C1 segment of cervical spinal cord (tissue), 14 donors: Measurements from ENCODE around the gene MTIF3.
"Not testable (repeated sequence)": the region's sequence is repeated elsewhere in the genome, so short reads cannot be mapped to it uniquely, and the experiment has no call there.

ENCODE experiments used
- DNase-seq, 14 donors: peaks; one replicate each; lab custom pipeline; 2025; lab: John Stamatoyannopoulos, UW

The MTIF3 gene

DNA sequence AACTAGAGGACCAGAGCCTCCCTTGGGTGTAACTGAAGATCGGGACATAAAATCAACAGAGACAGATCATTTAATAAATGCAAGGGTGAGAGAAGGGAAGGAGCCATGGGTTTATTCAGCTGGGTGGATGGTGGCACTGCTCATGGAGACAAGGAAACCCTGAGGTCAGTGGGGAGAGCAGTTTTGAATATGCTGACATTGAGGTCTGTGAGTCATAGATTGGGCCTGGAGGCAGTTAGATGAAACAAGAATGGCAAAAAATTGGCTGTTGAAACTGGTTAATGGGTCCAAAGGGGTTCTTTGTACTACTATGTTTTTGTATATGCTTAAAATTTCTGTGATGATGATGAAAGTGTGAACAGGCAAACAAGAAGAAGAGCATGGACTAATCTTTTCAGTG, 31.0 kb downstream of the MTIF3 start:
- no peak for DNase-seq

DNA sequence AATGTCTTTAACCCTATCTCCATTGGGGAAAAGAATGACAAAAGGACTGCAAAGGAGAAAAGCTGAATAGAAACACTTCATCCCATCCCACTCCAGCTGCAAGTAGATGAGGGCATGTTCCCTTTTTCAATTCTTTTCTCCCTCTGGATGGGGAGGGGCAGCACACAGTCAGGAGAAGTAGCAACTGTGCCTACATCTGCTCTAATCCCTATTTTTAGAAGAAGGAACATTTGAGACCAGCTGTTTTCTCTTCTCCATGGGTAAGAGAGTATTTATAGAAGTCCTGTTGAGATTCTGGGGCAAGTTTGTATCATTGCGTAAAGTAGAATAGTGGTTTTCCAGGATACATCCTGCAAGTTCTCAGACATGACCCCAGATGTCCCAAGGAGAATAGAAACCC, 35.2 kb downstream of the MTIF3 start:
- no peak for DNase-seq

DNA sequence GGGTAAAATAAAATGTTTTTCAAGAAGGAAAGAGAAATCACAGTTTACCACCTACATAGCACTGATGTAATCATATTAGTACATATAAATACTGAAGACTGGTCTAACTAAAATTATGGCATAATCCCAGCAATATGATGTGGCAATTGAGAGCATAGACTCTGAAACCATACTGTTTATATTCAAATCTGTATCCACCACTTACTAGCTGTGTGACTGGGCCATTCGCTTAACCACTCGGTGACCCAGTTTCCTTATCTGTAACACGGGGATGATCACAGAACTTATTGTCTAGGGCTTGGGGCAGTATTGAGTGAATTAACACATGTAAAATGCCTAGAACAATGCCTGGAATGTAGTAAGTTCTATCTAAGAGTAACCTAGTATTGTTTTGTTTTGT, 39.0 kb downstream of the MTIF3 start:
- no peak for DNase-seq

DNA sequence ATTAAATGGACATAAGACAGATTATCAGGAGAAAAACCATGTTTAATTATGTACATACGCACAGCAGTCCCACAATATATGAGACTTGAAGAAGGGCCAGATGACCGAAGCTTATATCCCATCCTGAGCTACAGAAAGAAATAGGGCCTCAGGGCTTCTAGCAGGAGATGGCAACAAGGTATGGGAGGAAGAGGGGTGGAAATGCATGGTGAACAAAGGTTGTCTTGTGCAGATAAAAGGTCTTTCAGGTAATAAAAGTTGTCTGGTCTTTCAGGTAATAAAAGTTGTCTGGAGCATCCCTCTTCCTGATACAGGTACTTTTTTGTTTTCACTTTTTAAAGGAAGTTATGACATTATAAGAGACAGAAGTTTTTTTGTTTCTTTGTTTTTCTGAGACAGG, 41.4 kb downstream of the MTIF3 start:
- DNase-seq: no peak

DNA sequence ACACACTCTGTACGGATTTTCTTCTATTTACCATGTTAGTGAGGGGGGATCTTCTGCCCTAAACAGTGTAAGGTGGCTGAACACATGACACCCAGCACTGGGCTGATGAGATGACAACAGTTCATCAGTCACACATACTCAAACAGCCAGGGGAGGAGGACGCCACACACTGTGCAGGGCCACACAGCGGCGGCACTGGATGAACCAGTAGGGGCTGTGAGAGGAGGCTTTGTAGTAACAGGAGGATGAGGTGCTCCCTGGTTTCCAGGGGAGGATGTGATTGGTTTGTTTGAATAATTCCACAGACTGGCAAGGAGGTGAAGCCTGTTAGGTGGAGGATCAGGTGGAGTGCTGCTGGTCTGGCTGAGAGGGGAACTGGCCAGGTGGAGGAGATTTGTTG, 42.3 kb downstream of the MTIF3 start:
- no peak for DNase-seq

DNA sequence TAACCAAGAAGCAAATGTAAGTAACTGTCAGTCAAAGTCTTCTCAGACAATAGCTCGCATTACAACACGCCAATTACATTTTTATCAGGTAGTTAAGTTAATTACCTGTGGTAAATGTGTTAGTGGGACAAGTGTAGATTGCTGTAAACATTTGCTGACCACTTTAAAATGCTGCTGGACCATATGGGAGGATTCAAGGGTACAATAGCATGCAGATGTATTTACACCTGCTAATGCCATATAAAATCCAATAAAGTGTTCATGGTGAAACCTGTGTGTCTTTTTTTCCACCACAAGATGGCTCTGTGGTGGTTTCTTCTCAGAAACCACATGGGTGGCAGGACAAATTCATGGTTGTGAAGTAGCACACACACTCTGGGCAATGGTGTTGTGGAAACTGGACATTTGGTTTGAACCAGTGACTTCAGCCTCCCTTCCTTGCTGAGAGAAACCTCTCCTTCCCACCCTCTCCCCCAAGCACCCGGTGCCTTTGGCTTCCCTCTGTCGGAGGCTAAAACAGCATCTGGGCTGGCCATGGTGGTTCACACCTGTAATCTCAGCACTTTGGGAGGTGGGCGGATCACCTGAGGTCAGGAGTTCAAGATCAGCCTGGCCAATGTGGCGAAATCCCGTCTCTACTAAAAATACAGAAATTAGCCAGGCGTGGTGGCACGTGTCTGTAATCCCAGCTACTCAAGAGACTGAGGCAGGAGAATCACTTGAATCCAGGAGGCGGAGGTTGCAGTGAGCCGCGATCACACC, 44.0 kb downstream of the MTIF3 start:
- no peak for DNase-seq

DNA sequence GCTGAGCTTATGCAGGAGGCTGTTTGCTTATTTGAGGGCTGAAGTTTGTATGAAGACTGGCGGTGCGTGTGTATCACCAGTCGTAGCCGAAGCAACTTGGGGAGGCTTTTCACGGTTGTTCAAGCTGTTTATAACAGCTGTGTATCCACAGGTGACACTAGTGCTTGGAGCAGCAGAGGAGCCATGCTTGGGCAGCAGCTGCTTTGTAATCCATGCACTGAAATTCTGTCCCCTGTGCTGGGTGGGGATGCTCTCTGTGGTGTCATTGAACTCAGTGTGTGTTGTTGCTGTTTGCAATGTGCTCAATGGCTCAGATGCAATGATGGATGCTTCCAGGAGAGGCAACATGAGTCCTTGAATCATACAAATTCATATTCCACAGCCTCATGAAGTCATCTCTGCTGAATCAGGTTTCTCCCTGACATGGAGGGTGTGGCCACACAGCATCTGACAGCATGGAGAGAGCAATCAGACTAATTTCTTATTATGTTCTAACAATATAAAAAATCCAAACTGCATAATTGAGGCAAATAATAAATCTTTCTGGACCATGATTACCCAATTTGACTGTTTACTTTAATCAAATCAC, 44.7 kb downstream of the MTIF3 start:
- DNase-seq: no peak

DNA sequence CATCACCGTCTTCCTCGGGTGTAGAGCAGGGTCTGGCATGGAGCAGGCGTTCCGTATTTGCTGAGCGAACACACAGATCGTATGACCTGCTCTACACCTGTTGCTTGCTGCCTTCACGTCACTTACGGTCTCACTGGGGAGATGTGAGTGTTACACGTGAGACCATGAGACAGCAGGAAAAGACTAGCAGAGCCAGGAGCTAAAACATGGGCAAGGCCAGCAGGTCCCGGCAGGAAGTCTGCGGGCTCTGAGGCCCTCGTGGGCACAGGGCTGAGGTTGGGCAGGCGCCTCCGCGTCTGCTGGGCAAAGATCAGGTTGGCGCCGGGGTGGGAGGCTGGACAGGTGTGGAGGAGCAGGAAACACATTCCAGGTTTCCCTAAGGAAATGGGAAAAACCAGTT, 45.7 kb downstream of the MTIF3 start:
- no peak for DNase-seq

DNA sequence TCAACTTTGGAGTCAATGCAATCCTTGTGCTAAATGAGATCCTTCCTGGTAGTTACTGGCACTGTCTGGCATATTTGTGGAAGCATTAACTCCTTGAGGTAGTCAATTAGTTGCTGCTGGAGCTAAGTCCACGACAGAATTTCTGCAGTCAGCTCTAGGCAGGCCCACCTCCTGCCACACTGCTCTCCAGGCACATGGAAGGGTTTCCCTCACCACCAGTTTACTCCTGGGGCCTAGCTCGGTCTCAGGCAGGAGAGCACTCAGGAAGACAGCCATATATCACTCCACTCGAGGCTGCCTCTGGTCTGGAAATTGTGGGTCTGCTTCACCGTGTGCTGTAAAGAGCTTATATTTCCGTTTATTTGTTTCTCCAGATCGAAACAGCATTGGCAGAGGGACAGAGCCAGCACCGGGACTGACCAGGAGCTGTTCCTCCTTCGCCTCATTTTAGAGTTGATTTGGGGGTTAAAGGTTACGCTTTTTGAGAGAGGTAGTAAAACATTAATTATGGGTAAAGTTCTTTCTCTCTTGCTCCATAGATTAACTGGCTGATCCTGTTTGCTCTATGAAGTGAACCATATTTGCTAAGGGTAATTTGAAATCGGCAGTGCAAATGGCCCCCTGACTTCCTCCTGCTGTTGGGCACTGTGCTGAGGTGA, 46.5 kb downstream of the MTIF3 start:
- no peak for DNase-seq

DNA sequence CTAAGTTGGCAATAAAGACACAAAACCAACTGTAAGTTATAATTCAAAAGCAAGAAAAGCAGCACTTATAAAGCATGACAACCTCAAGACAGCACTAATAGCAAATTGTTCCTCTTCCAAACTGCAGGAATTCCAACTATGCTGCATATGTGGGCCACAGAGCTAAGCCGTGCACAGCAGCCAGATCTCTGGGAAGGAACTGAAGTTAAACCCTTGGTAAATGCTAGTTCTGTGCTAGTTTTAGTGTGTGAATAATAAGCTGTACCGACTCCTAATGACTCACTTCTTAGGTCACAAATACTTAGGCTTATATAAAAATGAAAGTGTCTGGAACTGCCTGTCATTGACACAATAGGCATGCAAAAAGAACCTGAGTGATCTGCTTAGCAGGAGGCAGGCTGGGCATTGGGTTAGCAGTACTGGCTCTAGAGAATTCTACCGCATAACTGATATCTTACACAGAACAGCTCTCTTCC, 47.1 kb downstream of the MTIF3 start:
- no peak for DNase-seq

DNA sequence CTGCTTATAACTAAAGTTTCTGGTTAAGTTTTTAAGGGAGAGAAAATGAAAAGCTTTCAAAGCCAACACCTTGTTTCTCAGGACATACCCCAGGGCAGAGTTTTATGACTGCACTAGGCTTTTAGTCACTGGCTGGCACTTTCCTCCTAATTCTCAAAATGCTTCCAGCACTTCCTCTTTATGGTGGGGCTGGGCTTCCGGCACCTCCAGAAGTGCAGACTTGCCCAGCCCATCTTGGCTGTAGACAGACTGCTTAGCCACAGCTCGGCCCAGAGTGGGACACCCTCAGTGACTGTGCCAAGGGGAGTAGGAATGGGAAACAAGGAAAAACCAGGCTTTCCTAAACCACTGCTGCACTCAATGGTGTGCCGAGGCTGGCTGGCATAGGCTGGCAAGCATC, 49.2 kb downstream of the MTIF3 start:
- peak in 4 of 14 donors; percentile 2 to 13 (median 4) for DNase-seq

DNA sequence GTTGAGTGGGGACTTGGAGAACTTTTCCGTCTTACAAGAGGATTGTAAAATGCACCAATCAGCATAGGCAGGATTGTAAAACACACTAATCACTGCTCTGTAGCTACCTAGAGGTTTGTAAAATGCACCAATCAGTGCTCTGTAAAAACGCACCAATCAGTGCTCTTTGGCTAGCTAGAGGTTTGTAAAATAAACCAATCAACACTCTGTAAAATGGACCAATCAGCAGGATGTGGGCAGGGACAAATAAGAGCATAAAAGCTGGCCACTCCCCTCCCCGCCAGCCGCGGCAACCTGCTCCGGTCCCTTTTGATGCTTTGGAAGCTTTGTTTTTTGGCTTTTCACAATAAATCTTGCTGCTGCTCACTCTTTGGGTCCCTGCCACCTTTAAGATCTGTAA, 50.0 kb downstream of the MTIF3 start:
- not testable (repeated sequence) for DNase-seq

DNA sequence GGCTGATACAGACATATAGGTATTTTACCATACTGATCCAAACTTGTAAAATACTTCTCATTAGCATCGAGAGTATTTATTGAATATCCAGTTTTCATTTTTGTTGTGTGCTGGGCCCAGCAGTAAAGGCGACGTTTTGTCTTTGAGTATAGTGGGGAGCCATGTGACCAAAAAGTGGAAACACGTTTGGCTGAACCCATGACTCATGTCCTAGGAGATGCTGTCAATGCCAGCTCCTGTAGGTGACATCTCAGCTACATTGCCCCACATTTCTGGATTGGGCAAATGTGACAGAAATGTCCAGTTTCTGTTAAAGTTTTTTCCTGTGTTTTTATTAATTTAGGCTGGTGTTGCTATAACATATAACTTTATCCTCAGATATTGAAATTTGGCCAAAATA, 52.0 kb downstream of the MTIF3 start:
- no peak for DNase-seq

DNA sequence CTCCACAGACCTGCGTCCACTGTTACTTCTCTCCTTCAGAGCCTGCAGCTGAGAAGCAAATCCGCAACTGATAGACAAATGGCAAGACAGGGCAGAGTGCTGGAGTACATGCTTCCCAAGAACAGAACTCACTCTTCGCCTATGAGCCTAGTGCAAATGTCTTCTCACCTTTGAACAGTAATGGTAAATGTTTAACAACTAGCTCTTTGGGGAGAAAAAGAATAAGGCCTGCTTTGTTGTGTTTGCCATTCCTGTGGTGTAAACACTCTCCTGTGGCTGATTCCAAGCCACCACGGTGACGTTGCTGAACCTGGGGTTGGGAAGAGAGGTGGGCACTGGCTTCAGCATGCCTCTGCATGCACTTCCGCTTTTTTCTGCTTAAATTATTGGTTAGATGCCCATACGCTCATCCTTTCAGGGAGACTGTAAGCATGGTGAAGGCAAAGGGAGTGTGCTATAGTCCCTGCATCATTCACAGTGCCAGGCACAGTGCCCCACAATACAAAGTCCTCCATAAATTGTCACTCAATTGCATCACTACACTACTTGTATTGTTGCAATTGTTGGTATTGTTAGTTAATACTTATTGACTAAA, 54.0 kb downstream of the MTIF3 start:
- DNase-seq: no peak

DNA sequence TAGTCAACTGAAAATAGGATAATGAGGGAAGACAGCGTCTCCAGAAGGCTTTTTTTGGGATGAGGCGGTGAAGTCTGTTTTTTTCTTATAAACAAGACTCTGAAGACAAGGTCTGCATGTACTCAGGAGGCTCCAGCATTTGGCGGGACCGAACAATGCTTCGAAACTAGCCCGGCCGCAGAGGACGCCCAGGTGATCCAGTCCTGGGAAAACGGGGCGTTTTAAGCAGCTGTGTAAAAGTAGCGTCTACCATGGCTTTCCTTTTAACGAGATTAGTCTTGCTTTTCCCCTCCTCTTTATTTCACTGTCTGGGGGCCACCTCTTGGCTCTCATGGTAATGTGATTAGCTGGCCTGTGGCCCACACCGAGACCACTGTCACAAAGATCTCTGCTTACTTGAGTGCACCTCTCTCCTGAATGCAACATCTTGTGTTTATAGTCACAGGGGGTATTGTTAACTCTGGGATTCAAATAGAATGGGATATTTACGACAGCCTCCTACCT, 55.3 kb downstream of the MTIF3 start:
- no peak for DNase-seq

DNA sequence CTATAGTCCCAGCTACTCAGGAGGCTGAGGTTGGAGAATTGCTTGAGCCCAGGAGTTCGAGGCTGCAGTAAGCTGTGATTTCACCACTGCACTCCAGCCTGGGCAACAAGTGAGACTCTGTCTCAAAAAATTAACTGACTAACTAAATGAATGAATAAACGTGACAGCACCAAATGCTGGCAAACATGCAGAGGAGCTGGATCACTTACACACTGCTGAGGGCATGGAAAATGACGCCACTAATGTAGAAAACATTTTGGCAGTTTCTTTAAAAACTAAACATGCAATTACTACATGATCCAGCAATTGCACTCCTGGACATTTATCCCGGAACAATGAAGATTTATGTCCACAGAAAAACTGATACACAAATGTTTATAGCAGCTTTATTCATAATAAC, 57.3 kb downstream of the MTIF3 start:
- no peak for DNase-seq

DNA sequence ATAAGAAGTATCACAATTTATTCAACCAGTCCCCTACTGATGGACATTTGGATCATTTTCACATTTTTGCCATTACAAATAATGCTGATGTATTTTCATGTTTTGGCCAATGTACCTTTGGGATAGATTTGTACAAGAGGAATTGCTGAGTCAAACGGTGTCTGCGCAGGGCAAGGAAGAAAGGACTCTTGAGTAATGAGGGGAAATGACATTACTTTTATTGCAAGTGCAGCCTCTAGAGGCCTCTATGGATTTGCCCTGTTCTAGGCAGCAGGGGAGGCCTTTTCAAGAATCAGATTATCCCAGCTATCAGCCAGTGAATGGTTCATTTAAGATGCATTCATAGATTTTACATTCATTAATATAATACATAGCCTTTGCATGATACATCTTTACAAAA, 58.9 kb downstream of the MTIF3 start:
- DNase-seq: no peak

DNA sequence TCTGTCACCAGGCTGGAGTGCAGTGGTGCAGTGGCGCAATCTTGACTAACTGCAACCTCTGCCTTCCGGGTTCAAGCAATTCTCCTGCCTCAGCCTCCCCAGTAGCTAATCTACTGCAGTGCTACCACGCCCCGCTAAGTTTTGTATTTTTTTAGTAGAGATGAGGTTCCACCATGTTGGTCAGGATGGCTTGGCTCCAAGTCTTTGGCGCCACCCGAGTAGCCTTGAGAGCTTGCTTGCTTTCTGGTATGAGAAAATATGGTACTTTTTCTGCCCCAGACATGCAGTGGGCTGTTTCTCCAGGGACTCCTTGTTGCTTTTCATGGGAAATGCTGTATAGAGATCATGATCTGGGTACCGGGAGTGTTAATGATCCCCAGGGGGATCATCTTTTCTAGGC, 60.5 kb downstream of the MTIF3 start:
- no peak for DNase-seq

DNA sequence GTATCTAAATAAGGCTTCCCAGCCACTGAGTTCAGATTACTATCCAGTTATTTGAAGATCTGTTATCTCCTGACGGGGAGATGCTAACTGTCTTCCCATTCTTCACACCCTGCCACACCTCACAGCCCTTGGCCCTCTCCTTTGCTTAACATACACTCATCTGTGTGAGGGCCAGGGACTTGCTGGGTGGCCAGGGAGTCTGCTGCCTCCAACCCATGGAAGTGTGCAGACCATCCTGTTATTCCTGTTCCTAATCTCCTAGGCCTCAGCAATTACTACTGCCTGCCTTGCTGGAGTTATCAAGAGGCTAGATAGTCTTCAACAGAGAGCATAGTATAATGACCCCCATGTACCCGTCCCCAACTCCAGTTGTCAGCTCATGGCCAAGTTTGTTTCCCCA, 62.1 kb downstream of the MTIF3 start:
- no peak for DNase-seq
